ENCODE measurements around the gene PSD2. TPM values are rescaled to one million over a fixed set of nuclear protein-coding genes. Genes with fewer than 3 reads are reported as not detected.

Gene PSD2
- total and polyA plus RNA-seq, 4 donors: 0.05 TPM; not detected in 3

GRCh38 chr5:139747583-139748504 lies 47.8 kb upstream of the PSD2 start:
- peak overlapping the region in 1 of 2 donors; percentile 66 for H3K27ac ChIP-seq (ENCODE audit: low read depth in 1 of 2, low read length in 2 of 2)
- peak overlapping the region in 2 of 3 donors; percentile 24 to 54 for H3K4me3 ChIP-seq (ENCODE audit: low read depth in 1 of 3, low read length in 3 of 3)
- H3K4me1 ChIP-seq (ENCODE audit: control insufficient read depth in 4 of 4, insufficient read depth in 4 of 4, low read length in 3 of 4): peaks cover 8 to 26% (median 15%) of the 10 kb centered on the region in 4 donors
- TF ChIP-seq EGR1 (IDR thresholded peaks at IDR 0.05; ENCODE audit: low read depth in 2 of 2): peak; percentile 90 to 98
- TF ChIP-seq FOXA1 (IDR thresholded peaks at IDR 0.05): no peak
- TF ChIP-seq JUND (IDR thresholded peaks at IDR 0.05): peak in 1 of 2 donors; percentile 53
- TF ChIP-seq FOXA2 (IDR thresholded peaks at IDR 0.05): no peak
- peak; percentile 66 to 86 for TF ChIP-seq HNF4A (conservative IDR thresholded peaks at IDR 0.05)
- peak; percentile 51 for TF ChIP-seq SP1 (IDR thresholded peaks at IDR 0.05)
- TF ChIP-seq NR2F2 (IDR thresholded peaks at IDR 0.05): no peak
- TF ChIP-seq CTCF (IDR thresholded peaks at IDR 0.05; ENCODE audit: low read depth, low read length, missing input control): no peak
- peak; percentile 41 for TF ChIP-seq REST (IDR thresholded peaks at IDR 0.05)
- TF ChIP-seq HNF4G (IDR thresholded peaks at IDR 0.05): no peak
- no peak for TF ChIP-seq TAF1 (conservative IDR thresholded peaks at IDR 0.05)
- TF ChIP-seq YY1 (IDR thresholded peaks at IDR 0.05): peak; percentile 59
- TF ChIP-seq ZBTB33 (IDR thresholded peaks at IDR 0.05): no peak
- no peak for TF ChIP-seq ATF3 (IDR thresholded peaks at IDR 0.05)
- TF ChIP-seq GABPA (IDR thresholded peaks at IDR 0.05 in 1 of 2, conservative IDR thresholded peaks at IDR 0.05 in 1 of 2): peak in 1 of 2 donors; percentile 41
- TF ChIP-seq RXRA (IDR thresholded peaks at IDR 0.05): peak; percentile 54 to 86
- TF ChIP-seq RAD21 (IDR thresholded peaks at IDR 0.05): no peak
- no peak for TF ChIP-seq MAX (IDR thresholded peaks at IDR 0.05)
- no peaks in the 10 kb centered on the region for H3K36me3 ChIP-seq (ENCODE audit: control insufficient read depth in 4 of 4, insufficient read depth in 3 of 4, low read depth in 1 of 4, low read length in 3 of 4)
- H3K27me3 ChIP-seq (ENCODE audit: control insufficient read depth in 4 of 4, insufficient read depth in 4 of 4, low read length in 3 of 4): peaks cover 0 to 2% (median 0%) of the 10 kb centered on the region in 4 donors
- DNase-seq (ENCODE audit: low spot score): peak; percentile 68
- 4% methylated on average over 60 of the region's 60 CpGs for WGBS
- H3K9me3 ChIP-seq (ENCODE audit: control insufficient read depth in 4 of 4, low read length in 3 of 4): no peaks in the 10 kb centered on the region
- no peak overlapping the region for H3K9ac ChIP-seq (ENCODE audit: low read depth in 1 of 2, low read length in 2 of 2)
